ENCODE measurements around the gene GABRG3.

GABRG3 gene

GRCh38 chr15:27509014-27509413, 538.0 kb downstream of the GABRG3 start:
- no peak for DNase-seq (ENCODE audit: insufficient read length, low spot score)

GRCh38 chr15:27512281-27513001, 541.5 kb downstream of the GABRG3 start:
- DNase-seq (ENCODE audit: insufficient read length, low spot score) (no peak), FAIRE-seq (no peak)
- TF ChIP-seq TAF1 (IDR thresholded peaks at IDR 0.05; ENCODE audit: low read depth, low read length) (no peak), SPI1 (IDR thresholded peaks at IDR 0.05; ENCODE audit: low read depth, low read length) (no peak), PAX5 (IDR thresholded peaks at IDR 0.05; ENCODE audit: insufficient read depth, low read length, severe bottlenecking) (no peak), POLR2A (IDR thresholded peaks at IDR 0.05; ENCODE audit: low read depth, low read length) (no peak), POU2F2 (IDR thresholded peaks at IDR 0.05; ENCODE audit: low read depth, low read length) (no peak), POLR2AphosphoS5 (IDR thresholded peaks at IDR 0.05; ENCODE audit: low read depth, low read length) (no peak)

More at GRCh38 chr15:27509014-27509413, 538.0 kb downstream of the GABRG3 start:
- no peak for FAIRE-seq
- TF ChIP-seq POU2F2 (IDR thresholded peaks at IDR 0.05; ENCODE audit: low read depth, low read length) (no peak), SPI1 (IDR thresholded peaks at IDR 0.05; ENCODE audit: low read depth, low read length) (no peak), POLR2A (IDR thresholded peaks at IDR 0.05; ENCODE audit: low read depth, low read length) (no peak), TAF1 (IDR thresholded peaks at IDR 0.05; ENCODE audit: low read depth, low read length) (no peak), PAX5 (IDR thresholded peaks at IDR 0.05; ENCODE audit: insufficient read depth, low read length, severe bottlenecking) (no peak), POLR2AphosphoS5 (IDR thresholded peaks at IDR 0.05; ENCODE audit: low read depth, low read length) (no peak)

GRCh38 chr15:27514526-27514925, 543.5 kb downstream of the GABRG3 start:
- no peak for DNase-seq (ENCODE audit: insufficient read length, low spot score)
- no peak for FAIRE-seq
- TF ChIP-seq TAF1 (IDR thresholded peaks at IDR 0.05; ENCODE audit: low read depth, low read length) (no peak), SPI1 (IDR thresholded peaks at IDR 0.05; ENCODE audit: low read depth, low read length) (no peak)

- FAIRE-seq (no peak), DNase-seq (ENCODE audit: insufficient read length, low spot score) (no peak)
These were observed 556.6 kb downstream of the GABRG3 start for GRCh38 chr15:27527490-27528067.

GRCh38 chr15:27529399-27529798, 558.4 kb downstream of the GABRG3 start:
- TF ChIP-seq TAF1 (IDR thresholded peaks at IDR 0.05; ENCODE audit: low read depth, low read length) (no peak), POU2F2 (IDR thresholded peaks at IDR 0.05; ENCODE audit: low read depth, low read length) (no peak), PAX5 (IDR thresholded peaks at IDR 0.05; ENCODE audit: insufficient read depth, low read length, severe bottlenecking) (no peak), POLR2AphosphoS5 (IDR thresholded peaks at IDR 0.05; ENCODE audit: low read depth, low read length) (no peak), POLR2A (IDR thresholded peaks at IDR 0.05; ENCODE audit: low read depth, low read length) (no peak), SPI1 (IDR thresholded peaks at IDR 0.05; ENCODE audit: low read depth, low read length) (no peak)
- no peak for FAIRE-seq
- DNase-seq (ENCODE audit: insufficient read length, low spot score) = no peak

More at GRCh38 chr15:27527490-27528067, 556.6 kb downstream of the GABRG3 start:
- no peak for TF ChIP-seq SPI1 (IDR thresholded peaks at IDR 0.05; ENCODE audit: low read depth, low read length)
- no peak for TF ChIP-seq PAX5 (IDR thresholded peaks at IDR 0.05; ENCODE audit: insufficient read depth, low read length, severe bottlenecking)
- no peak for TF ChIP-seq POLR2A (IDR thresholded peaks at IDR 0.05; ENCODE audit: low read depth, low read length)
- no peak for TF ChIP-seq POU2F2 (IDR thresholded peaks at IDR 0.05; ENCODE audit: low read depth, low read length)
- TF ChIP-seq TAF1 (IDR thresholded peaks at IDR 0.05; ENCODE audit: low read depth, low read length) = no peak
- TF ChIP-seq POLR2AphosphoS5 (IDR thresholded peaks at IDR 0.05; ENCODE audit: low read depth, low read length) = no peak

GRCh38 chr15:27530994-27531393, 560.0 kb downstream of the GABRG3 start:
- no peak for FAIRE-seq
- TF ChIP-seq POLR2A (IDR thresholded peaks at IDR 0.05; ENCODE audit: low read depth, low read length) = no peak
- no peak for TF ChIP-seq POLR2AphosphoS5 (IDR thresholded peaks at IDR 0.05; ENCODE audit: low read depth, low read length)
- TF ChIP-seq TAF1 (IDR thresholded peaks at IDR 0.05; ENCODE audit: low read depth, low read length) = no peak
- TF ChIP-seq POU2F2 (IDR thresholded peaks at IDR 0.05; ENCODE audit: low read depth, low read length) = no peak
- no peak for TF ChIP-seq SPI1 (IDR thresholded peaks at IDR 0.05; ENCODE audit: low read depth, low read length)
- TF ChIP-seq PAX5 (IDR thresholded peaks at IDR 0.05; ENCODE audit: insufficient read depth, low read length, severe bottlenecking) = no peak
- DNase-seq (ENCODE audit: insufficient read length, low spot score) = no peak

- FAIRE-seq (no peak), DNase-seq (ENCODE audit: insufficient read length, low spot score) (no peak)
- no peak for TF ChIP-seq POLR2A (IDR thresholded peaks at IDR 0.05; ENCODE audit: low read depth, low read length)
- no peak for TF ChIP-seq POLR2AphosphoS5 (IDR thresholded peaks at IDR 0.05; ENCODE audit: low read depth, low read length)
- TF ChIP-seq PAX5 (IDR thresholded peaks at IDR 0.05; ENCODE audit: insufficient read depth, low read length, severe bottlenecking) = no peak
- TF ChIP-seq TAF1 (IDR thresholded peaks at IDR 0.05; ENCODE audit: low read depth, low read length) = no peak
- TF ChIP-seq POU2F2 (IDR thresholded peaks at IDR 0.05; ENCODE audit: low read depth, low read length) = no peak
- TF ChIP-seq SPI1 (IDR thresholded peaks at IDR 0.05; ENCODE audit: low read depth, low read length) = no peak
These were observed 561.4 kb downstream of the GABRG3 start for GRCh38 chr15:27532358-27532757.

GRCh38 chr15:27535445-27536129, 564.6 kb downstream of the GABRG3 start:
- DNase-seq (ENCODE audit: insufficient read length, low spot score) (no peak), FAIRE-seq (no peak)
- no peak for TF ChIP-seq POLR2A (IDR thresholded peaks at IDR 0.05; ENCODE audit: low read depth, low read length)
- TF ChIP-seq POU2F2 (IDR thresholded peaks at IDR 0.05; ENCODE audit: low read depth, low read length) = no peak
- no peak for TF ChIP-seq TAF1 (IDR thresholded peaks at IDR 0.05; ENCODE audit: low read depth, low read length)

- TF ChIP-seq POLR2AphosphoS5 (IDR thresholded peaks at IDR 0.05; ENCODE audit: low read depth, low read length) (no peak), SPI1 (IDR thresholded peaks at IDR 0.05; ENCODE audit: low read depth, low read length) (no peak)
- DNase-seq (ENCODE audit: insufficient read length, low spot score) (no peak), FAIRE-seq (no peak)
These were observed 567.3 kb downstream of the GABRG3 start for GRCh38 chr15:27538325-27538724.

All from GM12891 (cell line).